ENCODE results near the gene SORCS3.

GRCh38 chr10:104694074-104694473 is 53.0 kb downstream of the SORCS3 start:
- TF ChIP-seq, protein P1, sequence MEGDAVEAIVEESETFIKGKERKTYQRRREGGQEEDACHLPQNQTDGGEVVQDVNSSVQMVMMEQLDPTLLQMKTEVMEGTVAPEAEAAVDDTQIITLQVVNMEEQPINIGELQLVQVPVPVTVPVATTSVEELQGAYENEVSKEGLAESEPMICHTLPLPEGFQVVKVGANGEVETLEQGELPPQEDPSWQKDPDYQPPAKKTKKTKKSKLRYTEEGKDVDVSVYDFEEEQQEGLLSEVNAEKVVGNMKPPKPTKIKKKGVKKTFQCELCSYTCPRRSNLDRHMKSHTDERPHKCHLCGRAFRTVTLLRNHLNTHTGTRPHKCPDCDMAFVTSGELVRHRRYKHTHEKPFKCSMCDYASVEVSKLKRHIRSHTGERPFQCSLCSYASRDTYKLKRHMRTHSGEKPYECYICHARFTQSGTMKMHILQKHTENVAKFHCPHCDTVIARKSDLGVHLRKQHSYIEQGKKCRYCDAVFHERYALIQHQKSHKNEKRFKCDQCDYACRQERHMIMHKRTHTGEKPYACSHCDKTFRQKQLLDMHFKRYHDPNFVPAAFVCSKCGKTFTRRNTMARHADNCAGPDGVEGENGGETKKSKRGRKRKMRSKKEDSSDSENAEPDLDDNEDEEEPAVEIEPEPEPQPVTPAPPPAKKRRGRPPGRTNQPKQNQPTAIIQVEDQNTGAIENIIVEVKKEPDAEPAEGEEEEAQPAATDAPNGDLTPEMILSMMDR (IDR thresholded peaks at IDR 0.05), result no peak
- TF ChIP-seq POLR2AphosphoS5 (IDR thresholded peaks at IDR 0.05), result no peak
- TF ChIP-seq EP300 (IDR thresholded peaks at IDR 0.05), result no peak
- TF ChIP-seq POLR2A (IDR thresholded peaks at IDR 0.05; ENCODE audit: low read depth), result no peak

All from esophagus muscularis mucosa (tissue), 4 donors.